PC-9 (cell line): ENCODE results near the gene BCL11A. TPM values are rescaled to one million over a fixed set of nuclear protein-coding genes. Genes with fewer than 3 reads are reported as not detected.

ENCODE experiments used
- Bru-seq: library from RNA; stranded (reverse); fragments of 400-500 nt; gene quantifications from one replicate; lab custom pipeline; 2021; lab: Mats Ljungman, UMichigan
- BruChase-seq, 2 experiments: library from RNA; stranded (reverse); fragments of 400-500 nt; gene quantifications; one replicate each; lab custom pipeline; 2021; lab: Mats Ljungman, UMichigan
- BruUV-seq: library from RNA; stranded (reverse); fragments of 400-500 nt; replicated peaks from 2 replicates; lab custom pipeline; 2021; lab: Mats Ljungman, UMichigan
- CTCF ChIA-PET: fragments of 300-600 bp; sonication (Branson Sonifier 250); formaldehyde crosslinking; loops from one replicate; lab custom pipeline; 2022; ENCODE audit warnings: antibody characterized with exemption; lab: Charles Lee
- POLR2A ChIA-PET: fragments of 300-600 bp; sonication (Branson Sonifier 250); formaldehyde crosslinking; loops from one replicate; lab custom pipeline; 2022; ENCODE audit warnings: antibody characterized with exemption; ENCODE audit not compliant: unreplicated experiment; lab: Charles Lee
- DNase-seq, 2 experiments: peaks; one replicate each; pipeline versions ENCODE4 v3.0.0 to v3.0.0-alpha.2; 2015 to 2022; ENCODE audit warnings: mixed read lengths in 1 of 2
- H2AFZ ChIP-seq: fragments of 200-600 bp; sonication (generic); 2 replicates; pipeline ENCODE4 v1.8.1; 2017; ENCODE audit warnings: antibody characterized with exemption
- H3F3A ChIP-seq: fragments of 200-600 bp; sonication (generic); 2 replicates; pipeline ENCODE4 v1.8.1; 2017; ENCODE audit warnings: antibody characterized with exemption, mild to moderate bottlenecking, low read depth; ENCODE audit not compliant: insufficient read depth
- H3K27ac ChIP-seq: fragments of 200-600 bp; sonication (generic); 2 replicates; pipeline ENCODE4 v1.6.1; 2016; ENCODE audit warnings: mixed run types
- H3K27me3 ChIP-seq: fragments of 200-600 bp; sonication (generic); 2 replicates; pipeline ENCODE4 v1.6.1; 2016; ENCODE audit warnings: low read depth, mixed run types; ENCODE audit not compliant: insufficient read depth
- H3K36me3 ChIP-seq: fragments of 200-600 bp; sonication (generic); 2 replicates; pipeline ENCODE4 v1.6.1; 2016; ENCODE audit warnings: low read depth, mixed run types
- H3K4me1 ChIP-seq: fragments of 200-600 bp; sonication (generic); replicated peaks from 2 replicates; pipeline ENCODE4 v1.6.1; 2016; ENCODE audit warnings: mixed run types; ENCODE audit not compliant: insufficient read depth
- H3K4me2 ChIP-seq: fragments of 200-600 bp; sonication (generic); 2 replicates; pipeline ENCODE4 v1.6.1; 2017; ENCODE audit warnings: mixed run types
- H3K4me3 ChIP-seq: fragments of 200-600 bp; sonication (generic); 2 replicates; pipeline ENCODE4 v1.6.1; 2016; ENCODE audit warnings: mixed run types
- H3K79me2 ChIP-seq: fragments of 200-600 bp; sonication (generic); 2 replicates; pipeline ENCODE4 v1.6.1; 2017; ENCODE audit warnings: low read depth, mixed run types
- H3K9me2 ChIP-seq: fragments of 200-600 bp; sonication (generic); 2 replicates; pipeline ENCODE4 v1.8.1; 2017; ENCODE audit warnings: mild to moderate bottlenecking; ENCODE audit not compliant: insufficient read depth
- H3K9me3 ChIP-seq: fragments of 200-600 bp; sonication (generic); 2 replicates; pipeline ENCODE4 v1.8.1; 2016; ENCODE audit warnings: low read depth; ENCODE audit not compliant: insufficient read depth
- H4K20me1 ChIP-seq: fragments of 200-600 bp; sonication (generic); 2 replicates; pipeline ENCODE4 v1.8.1; 2017; ENCODE audit not compliant: insufficient read depth
- CTCF ChIP-seq: fragments of 200-600 bp; sonication (generic); conservative IDR thresholded peaks from 2 replicates; pipeline ENCODE4 v1.6.1; 2017; ENCODE audit warnings: mixed run types, antibody characterized with exemption, mild to moderate bottlenecking, moderate library complexity
- EZH2 ChIP-seq: fragments of 200-600 bp; sonication (generic); IDR thresholded peaks from 2 replicates; pipeline ENCODE4 v1.8.0; 2017; ENCODE audit warnings: antibody characterized with exemption, low read depth
- intact Hi-C: fragments of 100-400 bp; cut with micrococcal nuclease; formaldehyde crosslinking; loops from one replicate; pipeline ENCODE4 v1.10.0; 2022; ENCODE audit not compliant: unreplicated experiment
- long read RNA-seq: library from polyadenylated mRNA; stranded (forward); transcript quantifications from one replicate; pipeline ENCODE4 v2.0.0, GENCODE V29; 2022
- total RNA-seq: library from RNA; stranded (reverse); gene quantifications from 2 replicates; pipeline ENCODE4 v1.2.3, GENCODE V29; 2021

BCL11A gene
- not detected in 2 replicates for total RNA-seq
- percentile 12 among the genes with signal in this experiment for Bru-seq, nascent RNA
- BruChase-seq, experiment 1, labeled RNA remaining after a 2-hour chase, result percentile 10 among the genes with signal in this experiment
- BruChase-seq, experiment 2, labeled RNA remaining after a 6-hour chase, result percentile 11 among the genes with signal in this experiment
- long read RNA-seq, result 0 reads

DNA sequence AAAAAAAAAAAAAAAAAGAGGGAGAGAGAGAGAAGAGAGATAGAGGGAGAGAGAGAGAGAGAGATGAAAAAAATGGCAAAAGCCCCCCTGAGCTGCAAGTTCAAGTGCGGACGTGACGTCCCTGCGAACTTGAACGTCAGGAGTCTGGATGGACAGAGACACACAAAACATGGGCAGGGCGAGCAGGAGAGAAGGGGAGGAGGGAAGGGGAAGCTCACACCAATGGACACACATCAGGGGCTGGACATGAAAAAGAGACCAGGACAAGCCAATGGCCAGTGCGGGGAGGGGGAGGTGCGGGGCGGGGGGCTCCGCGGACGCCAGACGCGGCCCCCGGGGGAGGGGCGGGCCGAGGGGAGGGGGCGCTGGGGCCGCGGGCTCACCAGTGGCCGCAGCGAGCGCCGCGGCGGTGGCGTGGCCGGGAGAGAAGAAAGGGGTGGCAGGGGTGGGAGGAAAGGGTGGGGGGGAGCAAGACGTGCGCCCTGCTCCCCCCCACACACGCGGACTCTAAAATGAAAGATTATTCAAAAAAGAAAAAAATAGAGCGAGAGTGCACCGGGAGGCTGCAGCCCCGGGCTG, at the start of gene BCL11A:
Gene BCL11A, minus strand, starts transcription at position 160 of the 579 bp plus-strand sequence. CDS start 384 bp downstream, outside the sequence.
- TF ChIP-seq EZH2, result no peak
- no peak for TF ChIP-seq CTCF
- Histone ChIP-seq H3K27ac (no peak within 1 kb of the TSS), H3K36me3 (no peaks in the 10 kb centered on the region), H3F3A (no peaks in the 10 kb centered on the region), H3K27me3 (peaks cover 81% of the 10 kb centered on the region), H3K4me2 (peak within 1 kb of the TSS; percentile 92), H3K9me3 (no peaks in the 10 kb centered on the region), H2AFZ (peak within 1 kb of the TSS; percentile 63), H3K9me2 (no peaks in the 10 kb centered on the region), H3K4me1 (0 out of 2 replicates have a peak, but pooled peaks cover 12% of the 10 kb centered on the region), H4K20me1 (no peaks in the 10 kb centered on the region), H3K79me2 (no peaks in the 10 kb centered on the region), H3K4me3 (peak within 1 kb of the TSS; percentile 63; the same call in 1 of the 2 replicates)
- POLR2A ChIA-PET, result no interaction called here
- intact Hi-C loops, result no loop called here
- BruUV-seq, result no TSS peak
- CTCF ChIA-PET, result no interaction called here
- DNase-seq, result no peak

GRCh38 chr2:60602828-60603532, 49.5 kb upstream of the BCL11A start:
- ChIA-PET POLR2A (no interaction called here), CTCF (no interaction called here)
- H3K79me2 ChIP-seq, result no peaks in the 10 kb centered on the region
- H3K27me3 ChIP-seq, result peaks cover 96% of the 10 kb centered on the region
- no peak for DNase-seq
- no peak overlapping the region for H3K4me3 ChIP-seq
- TF ChIP-seq EZH2, result no peak
- no peak for TF ChIP-seq CTCF
- H3K9me3 ChIP-seq, result no peaks in the 10 kb centered on the region
- intact Hi-C loops, result no loop called here
- H2AFZ ChIP-seq, result no peak overlapping the region
- H4K20me1 ChIP-seq, result no peaks in the 10 kb centered on the region
- H3K9me2 ChIP-seq, result no peaks in the 10 kb centered on the region
- no peak overlapping the region for H3K27ac ChIP-seq
- H3K4me1 ChIP-seq, result no peaks in the 10 kb centered on the region
- no peaks in the 10 kb centered on the region for H3F3A ChIP-seq
- no peak overlapping the region for H3K4me2 ChIP-seq
- H3K36me3 ChIP-seq, result no peaks in the 10 kb centered on the region
- BruUV-seq, result no TSS peak

DNA sequence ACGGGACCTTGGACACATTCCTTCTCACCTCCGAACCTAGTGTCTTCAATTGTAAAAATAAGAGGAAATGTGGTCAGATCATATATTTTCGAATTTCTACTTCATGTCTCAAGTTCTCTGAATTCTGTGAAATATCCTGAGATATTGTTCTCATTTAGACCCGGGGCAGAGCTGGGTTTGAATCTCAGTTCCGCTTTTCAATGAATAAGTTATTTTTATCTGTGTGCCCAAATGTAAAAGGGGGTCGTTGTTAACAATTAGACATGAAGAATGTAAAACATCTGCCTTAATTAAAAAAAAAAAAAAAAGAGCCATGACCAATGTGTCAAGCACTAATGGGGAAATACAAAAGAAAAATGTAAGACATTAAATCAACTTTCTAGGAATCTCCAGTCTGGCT, 48.9 kb upstream of the BCL11A start:
- Histone ChIP-seq H3F3A (no peaks in the 10 kb centered on the region), H3K4me1 (no peaks in the 10 kb centered on the region), H3K36me3 (no peaks in the 10 kb centered on the region), H3K9me2 (no peaks in the 10 kb centered on the region), H3K4me3 (no peak overlapping the region), H2AFZ (no peak overlapping the region), H3K27me3 (peaks cover 97% of the 10 kb centered on the region), H3K4me2 (no peak overlapping the region), H3K27ac (no peak overlapping the region), H4K20me1 (no peaks in the 10 kb centered on the region), H3K9me3 (no peaks in the 10 kb centered on the region), H3K79me2 (no peaks in the 10 kb centered on the region)
- CTCF ChIA-PET, result no interaction called here
- TF ChIP-seq CTCF, result no peak
- TF ChIP-seq EZH2, result no peak
- no peak for DNase-seq
- POLR2A ChIA-PET, result no interaction called here
- intact Hi-C loops, result no loop called here
- no TSS peak for BruUV-seq
